Right cardiac atrium (tissue), 5 donors: ENCODE results near the gene MED13L. TPM values are rescaled to one million over a fixed set of nuclear protein-coding genes. Genes with fewer than 3 reads are reported as not detected.
A peak's percentile ranks its signal among the peaks of the same experiment; 100 is the strongest.
"Not testable (repeated sequence)": the region's sequence is repeated elsewhere in the genome, so short reads cannot be mapped to it uniquely, and the experiment has no call there.

Experiments used
- ATAC-seq, 2 donors: fragments of 200-7000 bp; cut with Tn5 transposase; one replicate each; pipeline versions ENCODE4 v1.8.0 to v1.9.1; 2020; ENCODE audit warnings: moderate library complexity in 2 of 2, mild to moderate bottlenecking in 1 of 2
- DNase-seq, 3 donors: peaks; one replicate each; pipeline ENCODE4 v3.0.0-alpha.2; 2020
- H3K27ac ChIP-seq: one replicate; pipeline ENCODE4 v1.5.1; 2013; ENCODE audit warnings: mild to moderate bottlenecking, low read length, control low read depth, moderate library complexity
- H3K27me3 ChIP-seq: one replicate; pipeline ENCODE4 v1.6.1; 2013; ENCODE audit not compliant: control insufficient read depth, insufficient read depth
- H3K4me1 ChIP-seq: one replicate; pipeline ENCODE4 v1.6.1; 2013; ENCODE audit warnings: low read length; ENCODE audit not compliant: control insufficient read depth, insufficient read depth
- H3K4me3 ChIP-seq: one replicate; pipeline ENCODE4 v1.5.1; 2013; ENCODE audit warnings: low read length, control low read depth
- H3K9me3 ChIP-seq: one replicate; pipeline ENCODE4 v1.6.1; 2013; ENCODE audit warnings: low read length; ENCODE audit not compliant: control insufficient read depth
- WGBS: extraction: QIAGEN DNeasy Blood & Tissue Kit; methylation state at CpG from one replicate; pipeline ENCODE4 v1.1.7; 2013; 5-methylcytosine and 5-hydroxymethylcytosine counted together
- intact Hi-C, 4 donors: fragments of 100-400 bp; cut with DNase I; formaldehyde crosslinking; loops; one replicate each; pipeline versions ENCODE4 v1.11.0 to v1.14.0; 2022 to 2023
- polyA plus RNA-seq: library from polyadenylated mRNA; stranded (reverse); fragments of 200-250 nt; gene quantifications from one replicate; pipeline ENCODE4 v1.2.3, GENCODE V29; 2013
- total RNA-seq, 4 donors: library from RNA; stranded (reverse); fragmentation: NEBNext Ultra II Directional; extraction: Animal tissue kit (Norgen Biotek cat#: 25700); gene quantifications; one replicate each; pipeline ENCODE4 v1.2.1, GENCODE V29; 2021
- donor health status: healthy with polysubstance abuse.
- donor health status: DM: no; HTN: yes; CAD: no.
- donor health status: DM: no; HTN: no; CAD: no.
- donor health status: DM: no; HTN: yes; CAD: no; lungs with severe emphysema.
- donor health status: DM: yes; HTN: yes; CAD: no.

MED13L gene
- total and polyA plus RNA-seq, 5 donors = 15.6 to 73.5 (median 69.0) TPM

GRCh38 chr12:116050275-116050674 is 227.2 kb downstream of the MED13L start:
- Histone ChIP-seq H3K9me3 (no peaks in the 10 kb centered on the region), H3K27me3 (no peaks in the 10 kb centered on the region), H3K27ac (no peak overlapping the region), H3K4me1 (peaks cover 5% of the 10 kb centered on the region), H3K4me3 (no peak overlapping the region)
- intact Hi-C loops = no loop called here
- DNase-seq (no peak), ATAC-seq (no peak)
- WGBS = 66% methylated on average over 5 of the region's 5 CpGs

DNA sequence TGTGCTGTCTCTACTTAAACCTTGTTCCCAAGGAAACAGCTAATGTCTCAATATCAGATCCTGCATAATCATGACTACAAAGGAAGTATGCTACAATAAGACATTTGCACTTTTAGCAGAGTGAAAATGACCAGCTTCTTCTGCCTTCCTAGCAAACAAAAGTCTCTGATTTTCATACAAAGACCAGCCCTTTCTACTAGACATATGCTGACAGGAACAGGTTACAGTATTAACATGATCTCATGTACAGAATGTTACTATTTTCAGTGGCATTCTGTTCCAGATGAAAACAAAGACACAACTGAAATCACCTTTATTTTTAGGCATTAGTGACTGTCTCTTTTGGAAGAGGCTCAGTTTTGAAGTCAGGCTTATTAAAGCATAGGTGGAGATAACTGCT is 228.6 kb downstream of the MED13L start:
- Histone ChIP-seq H3K4me1 (peaks cover 7% of the 10 kb centered on the region), H3K9me3 (no peaks in the 10 kb centered on the region), H3K27ac (no peak overlapping the region), H3K27me3 (no peaks in the 10 kb centered on the region), H3K4me3 (no peak overlapping the region)
- DNase-seq (no peak), ATAC-seq (peak in 1 of 2 donors; percentile 38)
- intact Hi-C loops = no loop called here

DNA sequence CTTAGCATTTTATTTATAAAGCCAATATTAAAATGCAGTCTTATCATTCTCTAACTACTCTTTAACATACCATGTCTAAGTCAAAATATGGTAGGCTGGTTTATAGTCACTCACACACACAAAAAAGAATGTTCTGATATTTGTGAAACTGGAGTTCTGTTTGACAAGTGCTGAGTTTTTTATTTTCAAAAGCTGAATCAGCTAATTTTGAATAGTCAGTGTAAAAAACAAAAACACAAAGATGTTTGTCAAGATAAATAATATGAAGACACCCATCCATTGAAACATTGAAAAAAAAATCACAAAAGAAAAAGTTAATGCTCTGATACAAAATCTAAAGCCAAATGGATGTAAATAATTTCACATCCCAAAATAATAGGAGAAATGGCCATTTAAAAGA is 231.5 kb downstream of the MED13L start:
- Histone ChIP-seq H3K4me1 (peaks cover 5% of the 10 kb centered on the region), H3K9me3 (no peaks in the 10 kb centered on the region), H3K27me3 (no peaks in the 10 kb centered on the region), H3K27ac (no peak overlapping the region), H3K4me3 (no peak overlapping the region)
- ATAC-seq = no peak
- intact Hi-C loops = no loop called here
- no peak for DNase-seq

DNA sequence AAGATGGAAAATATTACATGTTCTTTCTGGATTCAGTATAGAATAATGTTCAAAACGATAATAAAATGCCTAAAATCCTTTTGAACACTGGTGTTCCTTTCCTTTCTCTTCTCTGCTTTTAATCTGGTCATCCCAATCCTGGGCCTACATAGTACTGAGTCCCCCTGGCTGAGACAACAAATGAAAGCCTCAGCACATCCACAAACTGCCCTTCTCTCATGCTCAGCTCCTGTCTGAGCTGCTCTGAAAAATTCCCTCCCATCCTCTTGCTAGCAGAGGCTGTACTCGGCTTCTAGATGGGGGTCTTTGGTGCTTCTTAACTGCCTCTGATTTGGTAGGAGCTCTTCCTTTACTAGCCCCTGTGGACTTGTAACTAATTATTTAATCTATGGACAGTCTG is 232.3 kb downstream of the MED13L start:
- Histone ChIP-seq H3K27me3 (no peaks in the 10 kb centered on the region), H3K4me1 (peaks cover 5% of the 10 kb centered on the region), H3K27ac (no peak overlapping the region), H3K4me3 (no peak overlapping the region), H3K9me3 (no peaks in the 10 kb centered on the region)
- ATAC-seq (no peak), DNase-seq (no peak)
- intact Hi-C loops = no loop called here
- WGBS = 94% methylated on average over 2 of the region's 2 CpGs

DNA sequence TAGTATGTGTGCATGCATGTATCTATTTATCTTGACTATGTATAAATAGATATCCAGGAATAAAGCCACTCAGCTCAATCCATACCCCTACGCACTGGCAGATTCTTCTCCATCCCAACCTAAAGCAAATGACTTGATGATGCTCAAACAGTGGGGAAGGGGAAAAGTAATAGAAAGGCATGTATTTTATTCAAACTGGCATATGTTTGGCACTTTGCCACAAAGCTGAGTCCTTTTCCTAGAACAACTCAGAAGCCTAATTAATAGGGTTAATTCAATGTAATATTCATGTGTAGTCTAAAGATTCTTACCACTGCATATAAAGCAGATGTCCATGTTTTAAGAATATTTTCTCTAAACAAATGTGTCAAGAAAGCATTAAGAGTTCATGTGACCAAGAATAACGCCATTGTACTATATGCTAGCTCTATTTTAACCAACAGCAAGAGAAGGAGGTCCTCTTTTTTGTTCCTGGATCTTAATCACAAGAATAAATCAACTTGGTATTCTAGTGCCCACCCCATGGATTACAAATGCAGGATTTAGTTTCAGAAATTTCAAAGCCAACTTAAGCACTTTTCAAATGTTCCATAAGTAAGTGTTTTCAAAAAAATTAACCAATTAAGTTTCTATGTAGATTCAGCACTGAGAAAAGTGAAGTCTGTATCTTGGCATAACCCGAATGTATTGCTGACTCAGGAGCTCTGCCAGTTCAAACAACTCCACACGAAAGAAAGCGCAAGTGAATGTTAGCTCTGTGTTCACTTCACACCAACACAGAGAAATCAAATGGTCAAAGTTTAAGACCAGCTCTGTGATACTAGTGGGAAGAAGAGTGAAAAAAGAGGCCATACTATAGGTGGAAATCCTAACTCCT is 233.6 kb downstream of the MED13L start:
- WGBS = 53% methylated on average over 5 of the region's 5 CpGs
- no peak overlapping the region for H3K4me3 ChIP-seq
- H3K4me1 ChIP-seq = peaks cover 6% of the 10 kb centered on the region
- no peak overlapping the region for H3K27ac ChIP-seq
- ATAC-seq (peak; percentile 51 to 61), DNase-seq (no peak)
- no peaks in the 10 kb centered on the region for H3K27me3 ChIP-seq
- no peaks in the 10 kb centered on the region for H3K9me3 ChIP-seq
- intact Hi-C loops = no loop called here

- no peak for ATAC-seq
- Histone ChIP-seq H3K27me3 (no peaks in the 10 kb centered on the region), H3K4me1 (peaks cover 8% of the 10 kb centered on the region)
Measured at GRCh38 chr12:116040402-116040801, 237.1 kb downstream of the MED13L start.

GRCh38 chr12:116039081-116039480 is 238.4 kb downstream of the MED13L start:
- no peak for ATAC-seq
- peaks cover 7% of the 10 kb centered on the region for H3K4me1 ChIP-seq
- H3K4me3 ChIP-seq = no peak overlapping the region
- H3K9me3 ChIP-seq = no peaks in the 10 kb centered on the region
- no peak overlapping the region for H3K27ac ChIP-seq
- 91% methylated on average over 2 of the region's 2 CpGs for WGBS
- intact Hi-C loops = no loop called here
- DNase-seq = no peak
- no peaks in the 10 kb centered on the region for H3K27me3 ChIP-seq

More at GRCh38 chr12:116040402-116040801, 237.1 kb downstream of the MED13L start:
- Histone ChIP-seq H3K27ac (no peak overlapping the region), H3K9me3 (no peaks in the 10 kb centered on the region), H3K4me3 (no peak overlapping the region)
- intact Hi-C loops = no loop called here
- 64% methylated on average over 2 of the region's 2 CpGs for WGBS
- DNase-seq = no peak

DNA sequence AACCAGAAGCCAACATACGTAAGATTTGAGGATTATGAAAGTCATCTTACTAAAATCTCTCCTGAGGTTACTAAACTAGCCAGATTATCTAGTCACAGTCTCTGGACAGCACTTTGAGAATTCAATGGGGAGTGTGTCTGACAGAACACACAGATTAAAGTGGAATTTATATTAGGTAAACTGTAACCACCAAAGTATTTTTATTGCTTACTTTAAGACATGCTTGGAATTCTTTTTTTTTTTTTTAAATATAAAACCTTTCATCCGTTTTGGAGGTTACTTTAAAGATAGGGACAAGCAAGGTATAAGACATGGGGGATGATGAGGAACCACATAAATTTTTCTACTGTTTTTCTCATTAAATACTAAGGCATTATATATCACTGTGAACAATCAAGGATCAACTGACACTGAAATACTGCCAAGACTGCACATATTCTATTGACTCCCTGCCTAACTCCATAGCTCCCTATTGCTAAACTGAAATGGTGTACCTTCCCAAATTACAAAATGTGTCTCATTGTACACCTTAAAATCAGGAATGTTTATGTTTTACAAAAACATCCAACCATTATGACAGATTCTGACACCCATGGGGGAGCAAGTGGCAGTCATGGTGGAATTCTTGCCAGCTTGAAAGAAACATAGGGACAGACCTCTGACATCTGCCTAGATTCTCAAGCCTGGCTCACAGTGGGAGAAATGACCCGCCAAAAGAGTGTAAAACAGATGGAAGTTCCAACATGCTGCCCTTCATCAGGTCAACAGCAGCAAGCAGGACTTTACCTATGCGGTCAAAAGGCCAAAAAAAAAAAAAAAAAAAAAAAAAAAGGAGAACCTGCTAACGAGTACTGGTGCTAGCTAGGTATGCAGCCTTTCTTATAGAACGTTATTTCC is 239.3 kb downstream of the MED13L start:
- H3K27me3 ChIP-seq = no peaks in the 10 kb centered on the region
- no peak overlapping the region for H3K4me3 ChIP-seq
- DNase-seq = no peak
- 87% methylated on average over 6 of the region's 6 CpGs for WGBS
- peaks cover 5% of the 10 kb centered on the region for H3K4me1 ChIP-seq
- no peaks in the 10 kb centered on the region for H3K9me3 ChIP-seq
- H3K27ac ChIP-seq = no peak overlapping the region
- ATAC-seq = no peak
- intact Hi-C loops = no loop called here

GRCh38 chr12:116033765-116034164 is 243.7 kb downstream of the MED13L start:
- Histone ChIP-seq H3K9me3 (no peaks in the 10 kb centered on the region), H3K27ac (no peak overlapping the region), H3K4me1 (peaks cover 3% of the 10 kb centered on the region), H3K27me3 (no peaks in the 10 kb centered on the region), H3K4me3 (no peak overlapping the region)
- WGBS = 83% methylated on average over 3 of the region's 3 CpGs
- ATAC-seq (no peak), DNase-seq (no peak)
- intact Hi-C loops = no loop called here

GRCh38 chr12:116031624-116032023 is 245.9 kb downstream of the MED13L start:
- H3K4me3 ChIP-seq, H3K27ac ChIP-seq, H3K27me3 ChIP-seq, intact Hi-C loops, H3K9me3 ChIP-seq, H3K4me1 ChIP-seq, DNase-seq, ATAC-seq: not testable (repeated sequence)
- WGBS = 100% methylated on average over 4 of the region's 4 CpGs

DNA sequence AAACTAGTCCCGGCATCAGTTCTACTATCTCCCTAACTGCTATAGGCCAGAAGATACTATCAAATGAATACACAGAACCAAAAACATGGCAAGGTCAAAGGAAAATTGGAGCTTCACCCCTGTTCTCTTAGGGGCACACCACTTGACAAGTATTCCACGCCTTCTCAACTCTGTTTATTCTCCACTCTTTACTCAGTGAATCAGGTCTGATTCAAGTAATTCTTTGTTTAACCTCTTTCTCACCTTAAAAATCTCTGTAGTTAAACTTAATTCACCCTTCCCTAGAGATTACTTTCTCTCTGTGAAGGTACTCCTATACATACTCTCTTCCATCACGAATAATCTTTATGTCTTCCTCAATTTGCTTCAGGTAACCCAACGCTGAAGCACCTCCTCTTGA is 248.9 kb downstream of the MED13L start:
- H3K4me1 ChIP-seq = no peaks in the 10 kb centered on the region
- WGBS = 95% methylated on average over 4 of the region's 4 CpGs
- intact Hi-C loops = no loop called here
- no peaks in the 10 kb centered on the region for H3K27me3 ChIP-seq
- DNase-seq (no peak), ATAC-seq (no peak)
- no peaks in the 10 kb centered on the region for H3K9me3 ChIP-seq
- H3K27ac ChIP-seq = no peak overlapping the region
- H3K4me3 ChIP-seq = no peak overlapping the region
